ENCODE results near the gene TRPV6. TPM values are rescaled to one million over a fixed set of nuclear protein-coding genes. Genes with fewer than 3 reads are reported as not detected.

The TRPV6 gene
- total and polyA plus RNA-seq, 2 donors from 2014 or later: 4.4 to 5.5 TPM

- DNase-seq (peak in 2 of 5 donors; percentile 29 to 47), FAIRE-seq (no peak)
- intact Hi-C loops (cut with DNase I): no loop called here
Measured at GRCh38 chr7:142862351-142862750, 23.2 kb downstream of the TRPV6 start.

DNA sequence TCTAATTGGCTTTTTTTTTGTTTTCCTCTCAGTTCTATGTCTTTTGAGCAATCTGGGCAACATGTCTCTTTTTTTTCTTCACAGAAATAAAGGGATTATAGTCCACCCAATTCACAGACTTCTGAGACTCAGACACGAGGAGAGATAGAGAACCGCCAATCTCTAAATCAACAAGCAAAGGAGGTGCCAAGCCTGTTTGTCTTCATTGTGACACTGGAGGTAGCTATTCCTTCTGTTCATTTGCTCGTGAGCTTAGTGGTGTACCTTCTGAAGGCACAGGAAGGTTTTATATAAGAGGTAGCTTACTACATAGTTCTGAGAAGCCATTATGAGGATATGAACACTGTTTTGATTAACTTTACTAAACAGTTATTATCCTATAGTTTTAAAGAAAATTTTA, 24.6 kb downstream of the TRPV6 start:
- Histone ChIP-seq H3K36me3 (ENCODE audit: control insufficient read depth in 2 of 3, insufficient read depth in 3 of 3, low read length in 3 of 3) (no peaks in the 10 kb centered on the region), H3K27me3 (ENCODE audit: control insufficient read depth, insufficient read depth, low read length) (no peaks in the 10 kb centered on the region), H3K9ac (ENCODE audit: low read length in 3 of 3) (no peak overlapping the region), H3K9me3 (ENCODE audit: control insufficient read depth in 2 of 3, insufficient read depth in 1 of 3, low read length in 3 of 3) (no peaks in the 10 kb centered on the region), H3K27ac (ENCODE audit: low read depth in 2 of 2, low read length in 2 of 2) (no peak overlapping the region), H3K4me1 (ENCODE audit: control insufficient read depth in 2 of 3, insufficient read depth in 2 of 3, low read depth in 1 of 3, low read length in 3 of 3) (no peaks in the 10 kb centered on the region), H3K4me3 (ENCODE audit: low read length in 3 of 3) (no peak overlapping the region)
- TF ChIP-seq, protein P1, sequence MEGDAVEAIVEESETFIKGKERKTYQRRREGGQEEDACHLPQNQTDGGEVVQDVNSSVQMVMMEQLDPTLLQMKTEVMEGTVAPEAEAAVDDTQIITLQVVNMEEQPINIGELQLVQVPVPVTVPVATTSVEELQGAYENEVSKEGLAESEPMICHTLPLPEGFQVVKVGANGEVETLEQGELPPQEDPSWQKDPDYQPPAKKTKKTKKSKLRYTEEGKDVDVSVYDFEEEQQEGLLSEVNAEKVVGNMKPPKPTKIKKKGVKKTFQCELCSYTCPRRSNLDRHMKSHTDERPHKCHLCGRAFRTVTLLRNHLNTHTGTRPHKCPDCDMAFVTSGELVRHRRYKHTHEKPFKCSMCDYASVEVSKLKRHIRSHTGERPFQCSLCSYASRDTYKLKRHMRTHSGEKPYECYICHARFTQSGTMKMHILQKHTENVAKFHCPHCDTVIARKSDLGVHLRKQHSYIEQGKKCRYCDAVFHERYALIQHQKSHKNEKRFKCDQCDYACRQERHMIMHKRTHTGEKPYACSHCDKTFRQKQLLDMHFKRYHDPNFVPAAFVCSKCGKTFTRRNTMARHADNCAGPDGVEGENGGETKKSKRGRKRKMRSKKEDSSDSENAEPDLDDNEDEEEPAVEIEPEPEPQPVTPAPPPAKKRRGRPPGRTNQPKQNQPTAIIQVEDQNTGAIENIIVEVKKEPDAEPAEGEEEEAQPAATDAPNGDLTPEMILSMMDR (IDR thresholded peaks at IDR 0.05; ENCODE audit: borderline replicate concordance, extremely low read depth, insufficient read depth): no peak
- FAIRE-seq: no peak
- intact Hi-C loops (cut with DNase I): no loop called here
- DNase-seq: no peak

More at GRCh38 chr7:142862351-142862750, 23.2 kb downstream of the TRPV6 start:
- Histone ChIP-seq H3K27ac (ENCODE audit: low read depth in 2 of 2, low read length in 2 of 2) (no peak overlapping the region), H3K4me3 (ENCODE audit: low read length in 3 of 3) (no peak overlapping the region), H3K9ac (ENCODE audit: low read length in 3 of 3) (no peak overlapping the region), H3K9me3 (ENCODE audit: control insufficient read depth in 2 of 3, insufficient read depth in 1 of 3, low read length in 3 of 3) (no peaks in the 10 kb centered on the region), H3K4me1 (ENCODE audit: control insufficient read depth in 2 of 3, insufficient read depth in 2 of 3, low read depth in 1 of 3, low read length in 3 of 3) (no peaks in the 10 kb centered on the region), H3K27me3 (ENCODE audit: control insufficient read depth, insufficient read depth, low read length) (no peaks in the 10 kb centered on the region), H3K36me3 (ENCODE audit: control insufficient read depth in 2 of 3, insufficient read depth in 3 of 3, low read length in 3 of 3) (no peaks in the 10 kb centered on the region)
- TF ChIP-seq, protein P1 (IDR thresholded peaks at IDR 0.05; ENCODE audit: borderline replicate concordance, extremely low read depth, insufficient read depth): no peak

DNA sequence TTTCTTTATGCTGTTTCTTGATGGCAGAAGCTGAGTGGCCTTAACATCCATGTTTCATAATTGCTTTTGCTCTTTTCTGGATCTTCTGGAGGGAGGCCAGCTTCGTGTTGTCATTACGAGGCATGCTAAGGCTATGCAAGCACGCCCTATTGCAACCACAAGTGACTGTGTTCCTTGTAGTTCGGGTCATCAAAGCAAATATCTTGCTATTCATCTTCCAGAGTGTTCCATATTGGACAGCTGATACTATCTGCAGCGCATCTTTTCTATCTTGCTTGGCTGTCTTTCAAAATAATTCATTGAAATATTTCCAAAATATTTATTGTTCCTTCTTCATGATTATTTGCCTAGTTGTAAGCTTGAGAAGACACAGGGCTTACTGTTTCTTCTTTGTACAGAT, 25.7 kb downstream of the TRPV6 start:
- H3K27me3 ChIP-seq (ENCODE audit: control insufficient read depth, insufficient read depth, low read length): no peaks in the 10 kb centered on the region
- no peaks in the 10 kb centered on the region for H3K36me3 ChIP-seq (ENCODE audit: control insufficient read depth in 2 of 3, insufficient read depth in 3 of 3, low read length in 3 of 3)
- no peak overlapping the region for H3K9ac ChIP-seq (ENCODE audit: low read length in 3 of 3)
- TF ChIP-seq, protein P1 (IDR thresholded peaks at IDR 0.05; ENCODE audit: borderline replicate concordance, extremely low read depth, insufficient read depth): no peak
- H3K4me1 ChIP-seq (ENCODE audit: control insufficient read depth in 2 of 3, insufficient read depth in 2 of 3, low read depth in 1 of 3, low read length in 3 of 3): peaks cover 0 to 6% (median 0%) of the 10 kb centered on the region in 3 donors
- H3K4me3 ChIP-seq (ENCODE audit: low read length in 3 of 3): no peak overlapping the region
- no peaks in the 10 kb centered on the region for H3K9me3 ChIP-seq (ENCODE audit: control insufficient read depth in 2 of 3, insufficient read depth in 1 of 3, low read length in 3 of 3)
- H3K27ac ChIP-seq (ENCODE audit: low read depth in 2 of 2, low read length in 2 of 2): no peak overlapping the region
- intact Hi-C loops (cut with DNase I): loop anchor here (10.0 kb wide), 2 partner anchors 145 to 355 kb away; no protein-coding TSS in a partner anchor
- DNase-seq (peak in 1 of 5 donors; percentile 39), FAIRE-seq (no peak)

DNA sequence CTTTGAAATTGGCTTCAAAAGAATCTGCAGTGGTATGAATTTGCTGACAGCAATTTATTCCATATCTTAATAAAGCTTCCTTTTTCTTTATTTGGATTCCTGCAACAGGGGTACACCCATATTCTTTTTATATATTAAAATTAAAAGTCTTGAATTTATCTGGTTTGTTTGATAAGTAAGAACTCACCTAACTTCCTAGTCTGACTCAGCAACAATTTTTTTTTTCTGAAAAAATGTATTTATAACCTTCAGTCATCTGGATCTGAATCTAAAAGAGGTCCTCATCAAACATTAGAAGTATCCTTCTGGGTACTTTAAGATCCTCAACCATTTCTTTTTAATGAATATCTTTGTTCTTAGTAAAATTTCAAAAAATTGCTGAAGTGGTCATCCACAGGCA, 26.1 kb downstream of the TRPV6 start:
- intact Hi-C loops (cut with DNase I): loop anchor here (10.0 kb wide), 2 partner anchors 145 to 355 kb away; no protein-coding TSS in a partner anchor
- Histone ChIP-seq H3K4me3 (ENCODE audit: low read length in 3 of 3) (no peak overlapping the region), H3K27me3 (ENCODE audit: control insufficient read depth, insufficient read depth, low read length) (no peaks in the 10 kb centered on the region), H3K27ac (ENCODE audit: low read depth in 2 of 2, low read length in 2 of 2) (no peak overlapping the region), H3K4me1 (ENCODE audit: control insufficient read depth in 2 of 3, insufficient read depth in 2 of 3, low read depth in 1 of 3, low read length in 3 of 3) (peaks cover 0 to 6% (median 0%) of the 10 kb centered on the region in 3 donors), H3K36me3 (ENCODE audit: control insufficient read depth in 2 of 3, insufficient read depth in 3 of 3, low read length in 3 of 3) (no peaks in the 10 kb centered on the region), H3K9me3 (ENCODE audit: control insufficient read depth in 2 of 3, insufficient read depth in 1 of 3, low read length in 3 of 3) (no peaks in the 10 kb centered on the region), H3K9ac (ENCODE audit: low read length in 3 of 3) (no peak overlapping the region)
- TF ChIP-seq, protein P1 (IDR thresholded peaks at IDR 0.05; ENCODE audit: borderline replicate concordance, extremely low read depth, insufficient read depth): no peak
- DNase-seq (no peak), FAIRE-seq (no peak)
